Fibroblast of skin of right quadriceps (primary cell): Measurements from ENCODE around the gene SP1.
"Not testable (repeated sequence)": the region's sequence is repeated elsewhere in the genome, so short reads cannot be mapped to it uniquely, and the experiment has no call there.

Experiments used
- DNase-seq: peaks from one replicate; pipeline ENCODE4 v3.0.0-alpha.2; 2013

Gene SP1

GRCh38 chr12:53380104-53380793, at the start of gene SP1:
Gene SP1, plus strand, starts transcription at chr12:53380176. Its CDS starts 116 bp downstream, at chr12:53380292.
- DNase-seq: peak; percentile 96

GRCh38 chr12:53330671-53331070, 49.3 kb upstream of the SP1 start:
- DNase-seq: no peak

- DNase-seq: not testable (repeated sequence)
Observed at GRCh38 chr12:53332339-53332738, 47.6 kb upstream of the SP1 start.

- no peak for DNase-seq
Observed at GRCh38 chr12:53332744-53333143, 47.2 kb upstream of the SP1 start.

GRCh38 chr12:53333289-53333688, 46.7 kb upstream of the SP1 start:
- DNase-seq: no peak

- no peak for DNase-seq
Observed at GRCh38 chr12:53333845-53334244, 46.1 kb upstream of the SP1 start.

GRCh38 chr12:53334822-53335221, 45.2 kb upstream of the SP1 start:
- no peak for DNase-seq

GRCh38 chr12:53336181-53336681, 43.7 kb upstream of the SP1 start, which contains the start of gene SP7:
Gene SP7, minus strand, starts transcription at chr12:53336354. Its CDS starts 708 bp downstream, at chr12:53335646.
- DNase-seq: peak; percentile 41

- no peak for DNase-seq
Observed at GRCh38 chr12:53338017-53338416, 42.0 kb upstream of the SP1 start.

- DNase-seq: no peak
Observed at GRCh38 chr12:53338916-53339315, 41.1 kb upstream of the SP1 start.

- no peak for DNase-seq
Observed at GRCh38 chr12:53340398-53340797, 39.6 kb upstream of the SP1 start.

- no peak for DNase-seq
Observed at GRCh38 chr12:53343449-53343848, 36.5 kb upstream of the SP1 start.

GRCh38 chr12:53343969-53344368, 36.0 kb upstream of the SP1 start:
- DNase-seq: no peak

GRCh38 chr12:53344487-53344823, 35.5 kb upstream of the SP1 start:
- no peak for DNase-seq

GRCh38 chr12:53344824-53345485, 35.0 kb upstream of the SP1 start:
- DNase-seq: peak; percentile 77

GRCh38 chr12:53345486-53346188, 34.3 kb upstream of the SP1 start:
- DNase-seq: peak; percentile 92

- no peak for DNase-seq
Observed at GRCh38 chr12:53346491-53346890, 33.5 kb upstream of the SP1 start.

GRCh38 chr12:53347905-53348304, 32.1 kb upstream of the SP1 start:
- no peak for DNase-seq

- peak; percentile 80 for DNase-seq
Observed at GRCh38 chr12:53352331-53353256, 27.4 kb upstream of the SP1 start.

GRCh38 chr12:53353257-53353655, 26.7 kb upstream of the SP1 start:
- DNase-seq: no peak

- DNase-seq: no peak
Observed at GRCh38 chr12:53355121-53355520, 24.9 kb upstream of the SP1 start.

GRCh38 chr12:53358836-53359419, 21.0 kb upstream of the SP1 start:
- DNase-seq: no peak
